AG04449 (cell line): ENCODE results near the gene P4HA2.

Source experiments
- CTCF ChIA-PET: fragments of 350-600 bp; formaldehyde crosslinking; extraction: SDS; loops from one replicate; lab custom pipeline; 2021; ENCODE audit warnings: antibody characterized with exemption; lab: Yijun Ruan, JAX
- POLR2A ChIA-PET: fragments of 400-600, 350-600 bp; formaldehyde crosslinking; extraction: SDS; loops from one replicate; lab custom pipeline; 2020; ENCODE audit warnings: antibody characterized with exemption, inconsistent platforms; lab: Yijun Ruan, JAX
- DNase-seq: peaks from one replicate; pipeline ENCODE4 v3.0.0-alpha.2; 2010; ENCODE audit warnings: low read depth, low spot score
- H3K4me3 ChIP-seq: 2 replicates; pipeline ENCODE4 v1.5.1; 2011; ENCODE audit warnings: low read depth, mild to moderate bottlenecking, control low read depth, low read length
- TF ChIP-seq, protein P1 (sequence below): IDR thresholded peaks from one replicate; pipeline ENCODE4 v1.5.1; 2011; ENCODE audit warnings: mild to moderate bottlenecking, moderate library complexity, low read length, control low read depth, inconsistent platforms; ENCODE audit not compliant: insufficient read depth; ENCODE audit errors: missing control alignments

Gene P4HA2

DNA sequence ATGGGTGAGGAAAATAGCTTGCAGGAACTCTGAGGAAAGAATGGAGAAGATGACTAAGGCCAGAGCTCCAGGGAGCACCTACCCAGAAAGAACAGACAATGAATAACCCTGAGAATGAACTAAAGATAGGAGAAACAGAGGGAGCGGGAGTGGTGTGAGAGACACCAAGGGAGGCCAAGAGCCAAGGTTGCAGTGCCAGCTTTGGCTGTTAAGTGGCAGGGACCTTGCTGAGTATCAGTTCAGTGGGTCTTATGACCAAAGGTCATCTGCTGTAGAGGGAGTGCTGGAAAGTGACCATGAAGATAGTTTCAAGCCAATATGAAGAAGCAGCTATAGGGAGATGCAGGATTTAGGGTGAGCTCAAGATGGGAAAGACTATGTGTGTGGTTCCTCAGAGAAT is 16.7 kb downstream of the P4HA2 start:
- POLR2A ChIA-PET: interaction anchor here (1.3 kb wide), 1 partner anchor 11 kb away, joined by 3 read pairs; no protein-coding TSS in a partner anchor
- CTCF ChIA-PET: interaction anchor here (1.2 to 3.3 kb wide), 4 partner anchors 21 to 31 kb away, joined by 3 to 15 read pairs (median 4); no protein-coding TSS in a partner anchor
- no peak for DNase-seq
- no peak overlapping the region for H3K4me3 ChIP-seq
- TF ChIP-seq, protein P1, sequence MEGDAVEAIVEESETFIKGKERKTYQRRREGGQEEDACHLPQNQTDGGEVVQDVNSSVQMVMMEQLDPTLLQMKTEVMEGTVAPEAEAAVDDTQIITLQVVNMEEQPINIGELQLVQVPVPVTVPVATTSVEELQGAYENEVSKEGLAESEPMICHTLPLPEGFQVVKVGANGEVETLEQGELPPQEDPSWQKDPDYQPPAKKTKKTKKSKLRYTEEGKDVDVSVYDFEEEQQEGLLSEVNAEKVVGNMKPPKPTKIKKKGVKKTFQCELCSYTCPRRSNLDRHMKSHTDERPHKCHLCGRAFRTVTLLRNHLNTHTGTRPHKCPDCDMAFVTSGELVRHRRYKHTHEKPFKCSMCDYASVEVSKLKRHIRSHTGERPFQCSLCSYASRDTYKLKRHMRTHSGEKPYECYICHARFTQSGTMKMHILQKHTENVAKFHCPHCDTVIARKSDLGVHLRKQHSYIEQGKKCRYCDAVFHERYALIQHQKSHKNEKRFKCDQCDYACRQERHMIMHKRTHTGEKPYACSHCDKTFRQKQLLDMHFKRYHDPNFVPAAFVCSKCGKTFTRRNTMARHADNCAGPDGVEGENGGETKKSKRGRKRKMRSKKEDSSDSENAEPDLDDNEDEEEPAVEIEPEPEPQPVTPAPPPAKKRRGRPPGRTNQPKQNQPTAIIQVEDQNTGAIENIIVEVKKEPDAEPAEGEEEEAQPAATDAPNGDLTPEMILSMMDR: no peak

DNA sequence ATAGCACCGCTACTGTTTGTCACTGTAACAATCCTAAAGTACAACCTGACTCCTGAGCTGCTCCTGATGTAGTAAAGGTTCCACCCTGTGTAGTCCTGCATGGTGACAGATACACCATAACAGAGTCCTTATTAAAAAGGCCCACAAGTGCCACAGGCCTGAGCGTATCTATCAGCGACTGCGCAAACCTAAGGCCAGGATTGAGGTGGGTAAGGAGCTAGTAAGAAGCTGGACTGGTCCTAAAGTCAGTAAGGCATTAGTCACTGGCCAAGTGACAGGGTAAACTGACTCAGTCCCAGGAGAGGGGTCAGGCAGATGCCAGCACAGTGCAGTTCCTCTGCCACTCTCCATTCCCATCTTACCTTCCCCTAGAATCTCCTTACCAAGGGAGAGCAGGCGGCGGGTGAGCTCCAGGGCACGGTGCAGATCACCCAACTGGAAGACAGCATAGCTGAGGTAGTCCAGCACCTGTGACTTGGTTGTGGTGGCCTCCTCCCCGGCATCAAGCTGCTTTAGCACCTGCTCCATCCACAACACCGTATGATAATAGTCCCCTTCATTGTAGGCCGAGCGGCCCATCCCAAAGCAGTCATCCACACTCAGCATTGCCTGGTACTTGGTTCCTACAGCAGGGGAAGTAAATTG is 17.6 kb downstream of the P4HA2 start:
- TF ChIP-seq, protein P1: no peak
- no peak overlapping the region for H3K4me3 ChIP-seq
- CTCF ChIA-PET: interaction anchor here (1.1 to 3.3 kb wide), 6 partner anchors 15 to 296 kb away, joined by 3 to 15 read pairs (median 4); partner anchors contain the start of gene P4HA2
- POLR2A ChIA-PET: interaction anchor here (2.1 kb wide), 1 partner anchor 15 kb away, joined by 10 read pairs; no protein-coding TSS in a partner anchor
- no peak for DNase-seq

DNA sequence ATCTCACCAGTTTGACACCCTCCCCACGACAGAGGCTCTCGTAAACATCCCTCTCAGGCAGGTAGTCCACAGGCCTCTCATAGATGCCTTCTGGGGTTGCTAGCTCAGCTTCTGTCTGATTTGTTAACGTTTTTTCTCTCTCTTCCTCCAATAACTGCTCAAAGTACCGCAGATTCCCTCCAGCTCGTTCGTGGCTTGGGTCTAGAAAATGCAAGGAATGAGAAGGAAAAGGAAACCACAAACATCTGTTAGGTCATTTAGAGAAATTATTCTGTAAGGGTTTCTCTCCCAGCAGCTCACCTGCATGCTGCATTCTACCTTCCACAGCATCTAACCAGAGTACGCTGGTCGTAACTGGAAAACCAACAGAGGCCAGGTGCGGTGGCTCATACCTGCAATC is 18.5 kb downstream of the P4HA2 start:
- CTCF ChIA-PET: interaction anchor here (1.1 to 3.3 kb wide), 5 partner anchors 16 to 297 kb away, joined by 3 to 15 read pairs (median 5); partner anchors contain the start of gene P4HA2
- TF ChIP-seq, protein P1: no peak
- POLR2A ChIA-PET: interaction anchor here (2.1 kb wide), 1 partner anchor 16 kb away, joined by 10 read pairs; no protein-coding TSS in a partner anchor
- DNase-seq: no peak
- H3K4me3 ChIP-seq: no peak overlapping the region

DNA sequence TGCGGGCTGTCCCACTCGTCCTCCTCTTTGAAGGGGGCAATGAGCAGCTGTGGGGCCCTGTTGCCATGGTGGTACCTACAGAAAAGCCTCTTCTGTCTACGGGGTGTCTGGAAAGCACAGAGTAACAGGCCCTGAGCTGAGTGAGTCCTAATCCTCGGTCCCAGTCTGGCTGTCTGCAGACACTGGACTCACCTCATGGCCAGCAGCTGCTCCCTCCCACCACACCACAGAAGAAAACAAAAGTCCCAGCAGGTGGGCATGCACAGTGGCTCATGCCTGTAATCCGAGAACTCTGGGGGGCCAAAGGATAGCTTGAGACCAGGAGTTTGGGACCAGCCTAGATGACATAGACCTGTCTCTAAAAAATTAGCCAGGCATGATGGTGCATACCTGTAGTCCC is 19.9 kb downstream of the P4HA2 start:
- ChIA-PET POLR2A (interaction anchor here (2.1 kb wide), 1 partner anchor 17 kb away, joined by 10 read pairs; no protein-coding TSS in a partner anchor), CTCF (interaction anchor here (0.7 to 3.3 kb wide), 5 partner anchors 14 to 144 kb away, joined by 3 to 15 read pairs (median 5); no protein-coding TSS in a partner anchor)
- H3K4me3 ChIP-seq: no peak overlapping the region
- TF ChIP-seq, protein P1: no peak
- DNase-seq: no peak

DNA sequence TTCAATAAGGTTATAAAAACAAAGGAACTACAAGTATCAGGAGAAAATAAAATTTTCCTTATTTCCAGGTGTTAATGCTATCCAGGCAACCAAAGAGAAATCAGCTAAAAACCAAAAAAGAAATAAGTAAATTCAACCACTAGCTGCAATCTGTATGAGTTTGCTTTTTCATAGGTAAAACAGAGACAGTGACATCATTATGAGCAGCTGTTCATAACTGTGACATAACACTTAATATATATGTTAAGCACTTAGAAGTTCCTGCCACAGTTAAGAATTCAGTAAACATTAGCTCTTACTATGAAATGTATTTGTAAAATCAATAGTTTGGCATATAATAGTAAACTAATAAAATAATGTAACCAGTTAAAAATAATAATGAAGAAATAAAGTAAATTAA is 20.9 kb downstream of the P4HA2 start:
- no peak overlapping the region for H3K4me3 ChIP-seq
- TF ChIP-seq, protein P1: no peak
- DNase-seq: no peak
- ChIA-PET POLR2A (interaction anchor here (0.8 kb wide), 1 partner anchor 9 kb away, joined by 3 read pairs; no protein-coding TSS in a partner anchor), CTCF (interaction anchor here (0.8 to 8.7 kb wide), 11 partner anchors 9 to 294 kb away, joined by 3 to 81 read pairs (median 4); no protein-coding TSS in a partner anchor)
